ENCODE measurements around the gene CYB5R2.

DNA sequence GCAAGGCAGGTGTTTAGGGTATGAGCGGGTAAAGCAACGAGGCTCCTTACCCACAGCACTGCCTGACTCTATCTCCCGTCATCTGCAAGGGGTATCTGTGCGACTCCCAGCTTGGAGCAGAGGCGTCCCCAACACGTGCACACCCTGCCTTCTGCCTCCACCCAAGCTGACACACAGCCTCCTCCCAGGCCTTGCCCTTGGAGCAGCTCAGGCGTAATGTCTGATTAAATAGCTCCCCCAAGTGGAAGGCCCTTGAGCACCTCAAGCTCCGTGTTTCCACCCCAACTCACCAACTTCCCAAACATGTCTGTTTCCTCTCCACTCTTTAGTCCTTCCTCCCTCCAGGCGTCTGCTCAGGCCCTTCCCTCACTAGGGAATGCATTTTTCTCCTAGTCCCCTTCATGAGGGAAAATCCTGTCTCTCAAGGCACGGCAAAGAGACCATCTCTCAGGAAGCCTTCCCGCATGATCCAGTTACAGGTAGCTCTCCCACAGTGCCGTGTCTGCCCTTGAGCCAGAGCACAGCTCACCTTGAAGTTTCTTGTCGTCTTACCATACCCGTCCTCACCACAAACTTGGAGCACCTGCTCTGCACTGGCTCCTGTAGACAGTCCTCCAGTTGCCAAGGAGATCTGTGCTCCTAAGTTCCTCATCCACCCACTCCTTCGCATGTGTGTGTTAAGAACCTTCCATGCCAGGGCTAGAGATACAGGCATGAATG, 15.8 kb downstream of the CYB5R2 start:
- TF ChIP-seq, protein P1, sequence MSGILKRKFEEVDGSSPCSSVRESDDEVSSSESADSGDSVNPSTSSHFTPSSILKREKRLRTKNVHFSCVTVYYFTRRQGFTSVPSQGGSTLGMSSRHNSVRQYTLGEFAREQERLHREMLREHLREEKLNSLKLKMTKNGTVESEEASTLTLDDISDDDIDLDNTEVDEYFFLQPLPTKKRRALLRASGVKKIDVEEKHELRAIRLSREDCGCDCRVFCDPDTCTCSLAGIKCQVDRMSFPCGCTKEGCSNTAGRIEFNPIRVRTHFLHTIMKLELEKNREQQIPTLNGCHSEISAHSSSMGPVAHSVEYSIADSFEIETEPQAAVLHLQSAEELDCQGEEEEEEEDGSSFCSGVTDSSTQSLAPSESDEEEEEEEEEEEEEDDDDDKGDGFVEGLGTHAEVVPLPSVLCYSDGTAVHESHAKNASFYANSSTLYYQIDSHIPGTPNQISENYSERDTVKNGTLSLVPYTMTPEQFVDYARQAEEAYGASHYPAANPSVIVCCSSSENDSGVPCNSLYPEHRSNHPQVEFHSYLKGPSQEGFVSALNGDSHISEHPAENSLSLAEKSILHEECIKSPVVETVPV (CRISPR knock-in tag; IDR thresholded peaks at IDR 0.05), result no peak
- TF ChIP-seq SNAI2 (CRISPR knock-in tag; IDR thresholded peaks at IDR 0.05) (no peak), ARNTL (CRISPR knock-in tag; IDR thresholded peaks at IDR 0.05; ENCODE audit: borderline replicate concordance, low read depth) (no peak), RARB (CRISPR knock-in tag; IDR thresholded peaks at IDR 0.05) (no peak), ZNF70 (CRISPR knock-in tag; IDR thresholded peaks at IDR 0.05) (no peak), ZFP3 (CRISPR knock-in tag; IDR thresholded peaks at IDR 0.05) (no peak), ZFP30 (CRISPR knock-in tag; IDR thresholded peaks at IDR 0.05) (no peak), ESRRG (CRISPR knock-in tag; IDR thresholded peaks at IDR 0.05) (no peak), ZC3H10 (CRISPR knock-in tag; IDR thresholded peaks at IDR 0.05) (no peak)
- TF ChIP-seq, protein P2, sequence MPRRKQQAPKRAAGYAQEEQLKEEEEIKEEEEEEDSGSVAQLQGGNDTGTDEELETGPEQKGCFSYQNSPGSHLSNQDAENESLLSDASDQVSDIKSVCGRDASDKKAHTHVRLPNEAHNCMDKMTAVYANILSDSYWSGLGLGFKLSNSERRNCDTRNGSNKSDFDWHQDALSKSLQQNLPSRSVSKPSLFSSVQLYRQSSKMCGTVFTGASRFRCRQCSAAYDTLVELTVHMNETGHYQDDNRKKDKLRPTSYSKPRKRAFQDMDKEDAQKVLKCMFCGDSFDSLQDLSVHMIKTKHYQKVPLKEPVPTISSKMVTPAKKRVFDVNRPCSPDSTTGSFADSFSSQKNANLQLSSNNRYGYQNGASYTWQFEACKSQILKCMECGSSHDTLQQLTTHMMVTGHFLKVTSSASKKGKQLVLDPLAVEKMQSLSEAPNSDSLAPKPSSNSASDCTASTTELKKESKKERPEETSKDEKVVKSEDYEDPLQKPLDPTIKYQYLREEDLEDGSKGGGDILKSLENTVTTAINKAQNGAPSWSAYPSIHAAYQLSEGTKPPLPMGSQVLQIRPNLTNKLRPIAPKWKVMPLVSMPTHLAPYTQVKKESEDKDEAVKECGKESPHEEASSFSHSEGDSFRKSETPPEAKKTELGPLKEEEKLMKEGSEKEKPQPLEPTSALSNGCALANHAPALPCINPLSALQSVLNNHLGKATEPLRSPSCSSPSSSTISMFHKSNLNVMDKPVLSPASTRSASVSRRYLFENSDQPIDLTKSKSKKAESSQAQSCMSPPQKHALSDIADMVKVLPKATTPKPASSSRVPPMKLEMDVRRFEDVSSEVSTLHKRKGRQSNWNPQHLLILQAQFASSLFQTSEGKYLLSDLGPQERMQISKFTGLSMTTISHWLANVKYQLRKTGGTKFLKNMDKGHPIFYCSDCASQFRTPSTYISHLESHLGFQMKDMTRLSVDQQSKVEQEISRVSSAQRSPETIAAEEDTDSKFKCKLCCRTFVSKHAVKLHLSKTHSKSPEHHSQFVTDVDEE (CRISPR knock-in tag; IDR thresholded peaks at IDR 0.05), result no peak

Data from SK-N-SH treated with all-trans-retinoic acid at 6 μM for 48 hours (cell line).